GM23248 (cell line): ENCODE measurements around the gene ALG11. TPM values are rescaled to one million over a fixed set of nuclear protein-coding genes. Genes with fewer than 3 reads are reported as not detected.

ENCODE experiments used
- DNase-seq: peaks from one replicate; pipeline ENCODE4 v3.0.0-alpha.2; 2015
- H2AFZ ChIP-seq: fragments of 200-600 bp; sonication (generic); 2 replicates; pipeline ENCODE4 v1.6.1; 2016; ENCODE audit warnings: antibody characterized with exemption
- H3F3A ChIP-seq: fragments of 200-600 bp; sonication (generic); 2 replicates; pipeline ENCODE4 v1.6.1; 2016; ENCODE audit warnings: mild to moderate bottlenecking, antibody characterized with exemption, mixed run types; ENCODE audit not compliant: insufficient read depth
- H3K27ac ChIP-seq: fragments of 200-600 bp; sonication (generic); 2 replicates; pipeline ENCODE4 v1.5.1; 2016; ENCODE audit warnings: mild to moderate bottlenecking
- H3K27me3 ChIP-seq: fragments of 200-600 bp; sonication (generic); replicated peaks from 2 replicates; pipeline ENCODE4 v1.6.1; 2016; ENCODE audit warnings: mild to moderate bottlenecking; ENCODE audit not compliant: insufficient read depth
- H3K36me3 ChIP-seq: fragments of 200-600 bp; sonication (generic); 2 replicates; pipeline ENCODE4 v1.6.1; 2016; ENCODE audit warnings: low read depth, mild to moderate bottlenecking
- H3K4me1 ChIP-seq: fragments of 200-600 bp; sonication (generic); 2 replicates; pipeline ENCODE4 v1.6.1; 2016; ENCODE audit warnings: mild to moderate bottlenecking; ENCODE audit not compliant: insufficient read depth
- H3K4me2 ChIP-seq: fragments of 200-600 bp; sonication (generic); one replicate; pipeline ENCODE4 v1.6.1; 2016; ENCODE audit warnings: mild to moderate bottlenecking; ENCODE audit not compliant: unreplicated experiment
- H3K4me3 ChIP-seq: fragments of 200-600 bp; sonication (generic); 2 replicates; pipeline ENCODE4 v1.5.1; 2016; ENCODE audit warnings: mild to moderate bottlenecking
- H3K79me2 ChIP-seq: fragments of 200-600 bp; sonication (generic); 2 replicates; pipeline ENCODE4 v1.6.1; 2016; ENCODE audit warnings: mild to moderate bottlenecking; ENCODE audit not compliant: insufficient read depth
- H3K9ac ChIP-seq: fragments of 200-600 bp; sonication (generic); 2 replicates; pipeline ENCODE4 v1.6.1; 2016; ENCODE audit warnings: mild to moderate bottlenecking
- H3K9me2 ChIP-seq: fragments of 200-600 bp; sonication (generic); 2 replicates; pipeline ENCODE4 v1.6.1; 2016; ENCODE audit warnings: mixed run types, mild to moderate bottlenecking, moderate library complexity; ENCODE audit not compliant: insufficient read depth
- H3K9me3 ChIP-seq: fragments of 200-600 bp; sonication (generic); one replicate; pipeline ENCODE4 v1.6.1; 2017; ENCODE audit warnings: low read depth
- H4K20me1 ChIP-seq: fragments of 200-600 bp; sonication (generic); 2 replicates; pipeline ENCODE4 v1.6.0; 2016; ENCODE audit not compliant: insufficient read depth
- EZH2 ChIP-seq: fragments of 200-600 bp; sonication (generic); IDR thresholded peaks from 2 replicates; pipeline ENCODE4 v1.6.1; 2018; ENCODE audit warnings: antibody characterized with exemption, mild to moderate bottlenecking; ENCODE audit not compliant: insufficient read depth, poor library complexity, severe bottlenecking
- EZH2phosphoT487 ChIP-seq: fragments of 200-600 bp; sonication (generic); IDR thresholded peaks from 2 replicates; pipeline ENCODE4 v1.6.1; 2018; ENCODE audit warnings: antibody characterized with exemption, moderate library complexity, mild to moderate bottlenecking, low read depth; ENCODE audit not compliant: insufficient read depth
- WGBS, 2 experiments: methylation state at CpG; one replicate each; pipeline ENCODE4 v1.1.6; 2015 to 2017; ENCODE audit warnings: low lambda C conversion rate in 2 of 2, low coverage in 1 of 2; ENCODE audit errors: missing lambda C conversion rate in 2 of 2; 5-methylcytosine and 5-hydroxymethylcytosine counted together
- in situ Hi-C: fragments of 300-500 bp; cut with MboI; formaldehyde crosslinking; loops from 2 replicates; pipeline ENCODE4 v1.15.0; 2020
- polyA plus RNA-seq: library from polyadenylated mRNA; unstranded; fragments of >200 nt; fragmentation: Nextera tagmentation; extraction: Ambion mirVana; gene quantifications from 2 replicates; pipeline ENCODE4 v1.2.1, GENCODE V29; 2016
- total RNA-seq: library from RNA; depleted of rRNA; stranded (reverse); fragments of >200 nt; shearing (Covaris generic); gene quantifications from 2 replicates; pipeline ENCODE4 v1.2.3, GENCODE V29; 2014

The ALG11 gene
- total and polyA plus RNA-seq, 2 experiments from 2014 or later, result 31.6 to 33.3 TPM

DNA sequence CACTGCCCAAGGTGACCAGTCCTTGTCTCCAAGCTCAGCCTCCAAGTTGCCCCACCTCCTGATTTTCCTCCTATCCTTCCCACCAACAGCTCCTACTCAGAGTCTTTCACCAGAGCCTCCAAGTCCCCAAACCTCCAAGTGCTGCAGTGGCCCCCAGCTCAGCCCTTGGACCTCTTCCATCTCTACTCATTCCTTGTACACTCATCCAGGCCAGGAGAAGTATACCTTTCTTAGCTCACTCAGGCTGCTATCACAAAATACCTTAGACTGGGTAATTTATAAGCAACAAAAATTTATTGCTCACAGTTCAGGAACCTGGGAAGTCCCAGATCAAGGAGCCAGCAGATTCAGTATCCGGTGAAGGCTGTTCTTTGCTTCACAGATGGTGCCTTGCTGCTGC, 12.3 kb upstream of the ALG11 start:
- H3K27me3 ChIP-seq, result peaks cover 47% of the 10 kb centered on the region
- H3F3A ChIP-seq, result no peaks in the 10 kb centered on the region
- H2AFZ ChIP-seq, result no peak overlapping the region
- H3K4me2 ChIP-seq, result no peak overlapping the region
- no peaks in the 10 kb centered on the region for H4K20me1 ChIP-seq
- no peak overlapping the region for H3K9ac ChIP-seq
- WGBS, 2 experiments, result 5 to 23% methylated on average over 1 of the region's 1 CpG
- H3K9me2 ChIP-seq, result no peaks in the 10 kb centered on the region
- in situ Hi-C loops, result loop anchor here (10.0 kb wide), 1 partner anchor 125 kb away; the partner anchor contains the start of gene NEK5
- H3K4me3 ChIP-seq, result no peak overlapping the region
- H3K36me3 ChIP-seq, result no peaks in the 10 kb centered on the region
- H3K79me2 ChIP-seq, result no peaks in the 10 kb centered on the region
- TF ChIP-seq EZH2 (no peak), EZH2phosphoT487 (no peak)
- no peaks in the 10 kb centered on the region for H3K9me3 ChIP-seq
- H3K4me1 ChIP-seq, result no peaks in the 10 kb centered on the region
- H3K27ac ChIP-seq, result no peak overlapping the region
- no peak for DNase-seq

DNA sequence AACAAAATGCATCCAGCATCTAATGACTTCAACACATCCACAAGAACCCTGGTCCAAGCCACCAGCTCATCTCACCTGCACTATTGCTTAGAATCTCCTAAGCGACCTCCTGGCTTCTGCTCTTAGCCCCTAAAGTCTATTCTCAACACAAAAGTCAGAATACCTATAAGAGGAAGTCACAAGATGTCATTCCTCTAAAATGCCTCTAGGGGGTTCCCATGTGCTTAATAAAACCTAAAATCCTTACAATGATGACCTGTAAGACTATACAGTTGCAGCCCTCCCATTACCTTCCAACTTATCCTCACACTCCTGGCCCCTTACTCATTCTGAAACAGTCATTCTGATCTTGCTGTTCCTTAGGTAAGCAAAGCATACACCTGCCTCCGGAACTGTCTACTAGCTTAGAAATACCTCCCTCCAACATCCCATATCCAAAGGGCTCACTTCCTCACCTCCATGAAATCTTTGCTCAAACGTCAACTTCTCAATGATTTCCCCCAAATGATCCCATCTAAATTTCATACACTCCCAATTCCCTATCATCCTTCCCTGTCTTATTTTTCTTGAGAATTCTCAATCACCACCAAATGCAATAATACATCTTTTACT, 11.0 kb upstream of the ALG11 start:
- in situ Hi-C loops, result loop anchor here (10.0 kb wide), 1 partner anchor 124 kb away; the partner anchor contains the start of gene NEK5
- no peaks in the 10 kb centered on the region for H3K36me3 ChIP-seq
- H3F3A ChIP-seq, result no peaks in the 10 kb centered on the region
- no peaks in the 10 kb centered on the region for H3K9me3 ChIP-seq
- H3K79me2 ChIP-seq, result no peaks in the 10 kb centered on the region
- peaks cover 44% of the 10 kb centered on the region for H3K27me3 ChIP-seq
- H2AFZ ChIP-seq, result no peak overlapping the region
- WGBS, 2 experiments, result 31% methylated on average over 3 of the region's 3 CpGs
- no peak overlapping the region for H3K4me2 ChIP-seq
- H3K9ac ChIP-seq, result no peak overlapping the region
- H3K9me2 ChIP-seq, result no peaks in the 10 kb centered on the region
- peak; percentile 69 for DNase-seq
- H3K4me3 ChIP-seq, result no peak overlapping the region
- TF ChIP-seq EZH2 (no peak), EZH2phosphoT487 (no peak)
- no peaks in the 10 kb centered on the region for H3K4me1 ChIP-seq
- no peaks in the 10 kb centered on the region for H4K20me1 ChIP-seq
- no peak overlapping the region for H3K27ac ChIP-seq

DNA sequence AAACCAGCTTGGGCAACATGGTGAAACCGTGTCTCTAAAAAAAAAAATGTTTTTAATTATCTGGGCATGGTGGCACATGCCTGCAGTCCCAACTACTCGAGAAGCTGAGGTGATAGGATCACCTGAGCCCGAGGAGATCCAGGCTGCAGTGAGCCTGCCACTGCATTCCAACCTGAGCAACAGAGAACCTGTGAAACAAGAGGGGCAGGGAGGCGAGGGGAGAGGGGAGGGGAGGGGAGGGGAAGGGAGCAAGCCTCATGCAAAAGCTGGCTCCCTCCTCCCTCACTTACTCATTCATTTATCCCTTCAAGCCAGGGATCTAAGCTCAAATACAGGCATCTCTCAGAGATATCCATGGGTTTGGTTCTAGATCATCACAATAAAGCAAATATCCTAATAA, 9.8 kb upstream of the ALG11 start:
- Histone ChIP-seq H3K9me2 (no peaks in the 10 kb centered on the region), H3K4me1 (no peaks in the 10 kb centered on the region), H3K36me3 (no peaks in the 10 kb centered on the region), H4K20me1 (no peaks in the 10 kb centered on the region), H2AFZ (no peak overlapping the region), H3K27ac (no peak overlapping the region), H3K4me3 (no peak overlapping the region), H3K79me2 (no peaks in the 10 kb centered on the region), H3K27me3 (peaks cover 35% of the 10 kb centered on the region), H3K4me2 (no peak overlapping the region), H3K9ac (no peak overlapping the region), H3K9me3 (no peaks in the 10 kb centered on the region), H3F3A (no peaks in the 10 kb centered on the region)
- WGBS, 2 experiments, result 21 to 23% methylated on average over 3 to 4 of the region's 4 CpGs
- no peak for DNase-seq
- in situ Hi-C loops, result loop anchor here (10.0 kb wide), 1 partner anchor 122 kb away; the partner anchor contains the start of gene NEK5
- TF ChIP-seq EZH2phosphoT487 (no peak), EZH2 (no peak)

DNA sequence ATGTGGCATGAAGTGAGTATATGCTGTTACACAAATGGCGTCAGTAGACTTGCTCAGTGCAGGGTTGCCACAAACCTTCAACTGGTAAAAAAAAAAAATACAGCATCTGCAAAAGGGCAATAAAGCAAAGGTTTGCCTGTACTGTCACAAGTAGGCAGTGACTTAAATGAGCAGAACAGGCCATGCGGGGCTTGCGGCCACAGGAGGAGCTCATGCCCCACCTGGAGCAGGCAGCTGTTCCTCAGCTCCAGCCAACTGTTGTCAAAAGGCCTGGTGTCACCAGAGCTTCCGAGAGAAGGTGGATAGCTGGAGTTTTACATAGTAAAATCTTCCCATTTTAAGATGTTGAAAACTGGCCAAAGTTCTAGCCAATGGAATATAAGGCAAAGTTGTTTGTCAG, 8.7 kb upstream of the ALG11 start:
- no peak overlapping the region for H2AFZ ChIP-seq
- H3K27me3 ChIP-seq, result peaks cover 23% of the 10 kb centered on the region
- no peak overlapping the region for H3K27ac ChIP-seq
- no peak overlapping the region for H3K4me2 ChIP-seq
- no peaks in the 10 kb centered on the region for H4K20me1 ChIP-seq
- no peak for TF ChIP-seq EZH2
- TF ChIP-seq EZH2phosphoT487, result no peak
- H3K4me3 ChIP-seq, result no peak overlapping the region
- no peaks in the 10 kb centered on the region for H3K4me1 ChIP-seq
- H3K79me2 ChIP-seq, result no peaks in the 10 kb centered on the region
- in situ Hi-C loops, result loop anchor here (10.0 kb wide), 1 partner anchor 121 kb away; the partner anchor contains the start of gene NEK5
- no peaks in the 10 kb centered on the region for H3F3A ChIP-seq
- H3K36me3 ChIP-seq, result no peaks in the 10 kb centered on the region
- no peak for DNase-seq
- no peak overlapping the region for H3K9ac ChIP-seq
- no peaks in the 10 kb centered on the region for H3K9me2 ChIP-seq
- no peaks in the 10 kb centered on the region for H3K9me3 ChIP-seq
- WGBS, 2 experiments, result 76 to 77% methylated on average over 4 of the region's 4 CpGs
